Loucy (cell line): ENCODE measurements around the gene COL23A1.

ENCODE experiments used
- H2AFZ ChIP-seq: fragments of 200-600 bp; sonication (generic); 2 replicates; pipeline ENCODE4 v1.6.0; 2016; ENCODE audit warnings: antibody characterized with exemption, mild to moderate bottlenecking, low read length, moderate library complexity
- H3F3A ChIP-seq: fragments of 200-600 bp; 2 replicates; pipeline ENCODE4 v1.6.0; 2016; ENCODE audit warnings: antibody characterized with exemption, low read depth, mild to moderate bottlenecking
- H3K27me3 ChIP-seq: fragments of 200-600 bp; sonication (generic); 2 replicates; pipeline ENCODE4 v1.6.1; 2014; ENCODE audit warnings: low read length, mild to moderate bottlenecking; ENCODE audit not compliant: insufficient read depth, poor library complexity, severe bottlenecking
- H3K36me3 ChIP-seq: fragments of 200-600 bp; sonication (generic); 2 replicates; pipeline ENCODE4 v1.6.1; 2016; ENCODE audit warnings: low read length; ENCODE audit not compliant: insufficient read depth
- H3K4me1 ChIP-seq: fragments of 200-600 bp; sonication (generic); 2 replicates; pipeline ENCODE4 v1.5.1; 2014; ENCODE audit warnings: low read length, mild to moderate bottlenecking; ENCODE audit not compliant: insufficient read depth, poor library complexity, severe bottlenecking
- H3K4me2 ChIP-seq: fragments of 200-600 bp; sonication (generic); 2 replicates; pipeline ENCODE4 v1.6.0; 2014; ENCODE audit warnings: antibody characterized with exemption, low read length, low read depth, mild to moderate bottlenecking; ENCODE audit not compliant: poor library complexity, severe bottlenecking
- H3K4me3 ChIP-seq: fragments of 200-600 bp; sonication (generic); 2 replicates; pipeline ENCODE4 v1.5.1; 2014; ENCODE audit warnings: low read length, mild to moderate bottlenecking, mixed read lengths; ENCODE audit not compliant: poor library complexity, severe bottlenecking
- H3K79me2 ChIP-seq: fragments of 200-600 bp; sonication (generic); 2 replicates; pipeline ENCODE4 v1.6.1; 2014; ENCODE audit warnings: low read length; ENCODE audit not compliant: insufficient read depth
- H3K9ac ChIP-seq: fragments of 200-600 bp; sonication (generic); 2 replicates; pipeline ENCODE4 v1.6.0; 2014; ENCODE audit warnings: mild to moderate bottlenecking, low read depth, low read length, moderate library complexity; ENCODE audit not compliant: poor library complexity, severe bottlenecking
- H3K9me2 ChIP-seq: fragments of 200-600 bp; sonication (generic); replicated peaks from 2 replicates; pipeline ENCODE4 v1.6.1; 2016; ENCODE audit warnings: low read depth, low read length, mixed read lengths
- H3K9me3 ChIP-seq: fragments of 200-600 bp; sonication (generic); 2 replicates; pipeline ENCODE4 v1.6.1; 2014; ENCODE audit warnings: mild to moderate bottlenecking, antibody characterized with exemption, low read length, low read depth; ENCODE audit not compliant: insufficient read depth
- H4K20me1 ChIP-seq: fragments of 200-600 bp; sonication (generic); 2 replicates; pipeline ENCODE4 v1.6.0; 2014; ENCODE audit warnings: antibody characterized with exemption, low read length, mild to moderate bottlenecking; ENCODE audit not compliant: insufficient read depth, poor library complexity, severe bottlenecking
- EZH2phosphoT487 ChIP-seq: fragments of 200-600 bp; IDR thresholded peaks from 2 replicates; pipeline ENCODE4 v1.6.1; 2018; ENCODE audit warnings: antibody characterized with exemption, mild to moderate bottlenecking, moderate library complexity, borderline replicate concordance
- TF ChIP-seq, protein P1 (sequence below): fragments of 200-600 bp; sonication (generic); conservative IDR thresholded peaks from 2 replicates; pipeline ENCODE4 v1.5.1; 2014; ENCODE audit warnings: mild to moderate bottlenecking, antibody characterized with exemption, low read length

The COL23A1 gene

DNA sequence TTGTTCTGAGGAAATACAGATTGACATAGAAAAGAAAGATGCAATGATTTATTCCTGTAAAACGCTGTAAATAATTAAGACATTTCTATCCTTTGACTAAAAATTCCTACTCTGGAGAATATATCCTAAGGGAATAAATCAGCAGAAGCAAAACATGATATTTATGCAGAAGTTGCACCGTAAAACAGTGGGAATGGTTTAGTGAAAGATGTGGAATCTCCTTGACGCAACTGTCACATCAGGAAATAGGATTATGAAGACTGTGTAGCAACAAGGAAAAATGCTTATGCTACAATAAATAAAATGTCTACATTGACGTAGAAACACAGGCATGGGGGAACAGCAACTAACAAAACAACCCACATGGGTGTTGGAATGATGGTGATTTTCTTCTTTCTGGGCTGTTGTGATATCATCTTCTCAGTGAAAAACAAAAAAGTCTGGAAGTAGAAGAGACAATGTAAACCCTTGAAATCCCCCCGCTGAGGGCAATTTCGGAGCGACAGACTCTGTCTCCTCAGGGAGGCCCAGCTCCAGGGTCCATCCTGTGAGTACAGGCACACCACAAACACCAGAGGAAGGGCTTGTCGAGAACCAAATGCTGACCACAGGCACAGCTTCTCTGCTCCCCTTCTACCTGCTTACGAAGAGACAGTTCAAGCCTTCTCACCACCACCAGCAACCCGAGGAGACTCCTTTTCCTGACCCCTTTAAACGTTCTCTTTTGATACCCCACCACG is 25.2 kb downstream of the COL23A1 start:
- TF ChIP-seq, protein P1, sequence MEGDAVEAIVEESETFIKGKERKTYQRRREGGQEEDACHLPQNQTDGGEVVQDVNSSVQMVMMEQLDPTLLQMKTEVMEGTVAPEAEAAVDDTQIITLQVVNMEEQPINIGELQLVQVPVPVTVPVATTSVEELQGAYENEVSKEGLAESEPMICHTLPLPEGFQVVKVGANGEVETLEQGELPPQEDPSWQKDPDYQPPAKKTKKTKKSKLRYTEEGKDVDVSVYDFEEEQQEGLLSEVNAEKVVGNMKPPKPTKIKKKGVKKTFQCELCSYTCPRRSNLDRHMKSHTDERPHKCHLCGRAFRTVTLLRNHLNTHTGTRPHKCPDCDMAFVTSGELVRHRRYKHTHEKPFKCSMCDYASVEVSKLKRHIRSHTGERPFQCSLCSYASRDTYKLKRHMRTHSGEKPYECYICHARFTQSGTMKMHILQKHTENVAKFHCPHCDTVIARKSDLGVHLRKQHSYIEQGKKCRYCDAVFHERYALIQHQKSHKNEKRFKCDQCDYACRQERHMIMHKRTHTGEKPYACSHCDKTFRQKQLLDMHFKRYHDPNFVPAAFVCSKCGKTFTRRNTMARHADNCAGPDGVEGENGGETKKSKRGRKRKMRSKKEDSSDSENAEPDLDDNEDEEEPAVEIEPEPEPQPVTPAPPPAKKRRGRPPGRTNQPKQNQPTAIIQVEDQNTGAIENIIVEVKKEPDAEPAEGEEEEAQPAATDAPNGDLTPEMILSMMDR: no peak
- TF ChIP-seq EZH2phosphoT487: no peak
- H3K4me1 ChIP-seq: no peaks in the 10 kb centered on the region
- no peaks in the 10 kb centered on the region for H3K27me3 ChIP-seq
- H3K4me3 ChIP-seq: no peak overlapping the region
- no peaks in the 10 kb centered on the region for H3K79me2 ChIP-seq
- no peaks in the 10 kb centered on the region for H3K36me3 ChIP-seq
- no peak overlapping the region for H2AFZ ChIP-seq
- H3K4me2 ChIP-seq: no peak overlapping the region
- H3K9ac ChIP-seq: no peak overlapping the region
- H3K9me3 ChIP-seq: no peaks in the 10 kb centered on the region
- H4K20me1 ChIP-seq: no peaks in the 10 kb centered on the region
- H3K9me2 ChIP-seq: no peaks in the 10 kb centered on the region
- H3F3A ChIP-seq: no peaks in the 10 kb centered on the region

DNA sequence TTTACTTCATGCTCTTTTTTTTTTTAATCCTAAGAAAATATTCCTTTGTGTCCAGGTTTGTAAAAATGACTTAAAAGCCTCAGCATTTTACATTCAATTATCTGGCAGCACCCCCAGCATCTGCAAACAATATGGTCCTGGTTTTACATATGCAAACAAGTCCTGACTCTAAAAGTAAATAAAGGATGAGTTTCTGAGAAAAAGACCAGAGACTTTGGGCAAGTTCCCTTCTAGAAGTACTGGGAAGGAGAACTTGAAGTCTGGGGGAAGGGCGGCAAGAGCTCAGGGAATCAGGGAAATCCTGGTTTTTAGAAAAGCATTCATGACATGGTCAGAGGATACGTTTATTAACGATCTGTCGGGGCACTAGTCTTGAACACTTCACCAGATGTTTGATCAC is 25.8 kb downstream of the COL23A1 start:
- Histone ChIP-seq H3K27me3 (no peaks in the 10 kb centered on the region), H3K9me3 (no peaks in the 10 kb centered on the region), H2AFZ (no peak overlapping the region), H3F3A (no peaks in the 10 kb centered on the region), H3K4me2 (no peak overlapping the region), H3K9ac (no peak overlapping the region), H3K4me1 (no peaks in the 10 kb centered on the region), H3K79me2 (no peaks in the 10 kb centered on the region), H3K4me3 (no peak overlapping the region), H3K36me3 (no peaks in the 10 kb centered on the region), H4K20me1 (no peaks in the 10 kb centered on the region), H3K9me2 (no peaks in the 10 kb centered on the region)
- no peak for TF ChIP-seq EZH2phosphoT487
- TF ChIP-seq, protein P1: no peak

DNA sequence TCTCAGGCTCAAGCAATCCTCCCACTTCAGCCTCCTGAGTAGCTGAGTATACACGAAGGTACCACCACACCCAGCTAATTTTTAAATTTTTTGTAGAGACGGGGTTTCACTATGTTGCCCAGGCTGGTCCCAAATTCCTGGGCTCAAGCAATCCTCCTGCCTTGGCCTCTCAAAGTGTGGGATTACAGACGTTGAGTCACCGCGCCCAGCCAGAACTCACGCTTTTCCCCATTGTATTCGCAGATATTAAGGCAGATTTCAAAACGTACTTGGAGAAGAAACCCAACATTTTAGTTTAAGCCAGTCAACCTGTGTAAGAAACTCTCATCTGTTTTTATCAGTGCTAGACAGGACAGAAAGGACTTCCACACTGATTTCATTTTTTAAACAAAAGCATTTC is 26.6 kb downstream of the COL23A1 start:
- TF ChIP-seq EZH2phosphoT487: no peak
- TF ChIP-seq, protein P1: no peak
- no peaks in the 10 kb centered on the region for H3K36me3 ChIP-seq

More for the DNA sequence above, 26.6 kb downstream of the COL23A1 start:
- H4K20me1 ChIP-seq: no peaks in the 10 kb centered on the region
- no peaks in the 10 kb centered on the region for H3K79me2 ChIP-seq
- H3K9ac ChIP-seq: no peak overlapping the region
- no peak overlapping the region for H3K4me3 ChIP-seq
- H3F3A ChIP-seq: no peaks in the 10 kb centered on the region
- no peaks in the 10 kb centered on the region for H3K9me3 ChIP-seq
- H2AFZ ChIP-seq: no peak overlapping the region
- H3K4me1 ChIP-seq: no peaks in the 10 kb centered on the region
- H3K4me2 ChIP-seq: no peak overlapping the region
- no peaks in the 10 kb centered on the region for H3K9me2 ChIP-seq
- no peaks in the 10 kb centered on the region for H3K27me3 ChIP-seq
